Activated CD8-positive, alpha-beta memory T cell treated with anti-CD3 and anti-CD28 coated beads for 1 hour (primary cell): Measurements from ENCODE around the gene ESAM.

Experiments
- DNase-seq, 2 donors: peaks; one replicate each; pipeline ENCODE4 v3.0.0-alpha.2; 2020; ENCODE audit warnings: low read depth in 1 of 2; ENCODE audit errors: extremely low read depth in 1 of 2

The ESAM gene

GRCh38 chr11:124762105-124762623 lies at the start of gene ESAM:
ESAM (minus strand) TSS chr11:124762290; CDS start chr11:124762154, 136 bp downstream.
- DNase-seq, result peak in 1 of 2 donors; percentile 62

GRCh38 chr11:124811399-124812125 lies 49.5 kb upstream of the ESAM start:
- no peak for DNase-seq

- no peak for DNase-seq
These were observed 45.7 kb upstream of the ESAM start for GRCh38 chr11:124807660-124808270.

GRCh38 chr11:124807201-124807600 lies 45.1 kb upstream of the ESAM start:
- DNase-seq, result no peak

GRCh38 chr11:124804884-124805283 lies 42.8 kb upstream of the ESAM start:
- no peak for DNase-seq

- DNase-seq, result no peak
These were observed 39.7 kb upstream of the ESAM start for GRCh38 chr11:124801636-124802312.

- DNase-seq, result no peak
These were observed 38.9 kb upstream of the ESAM start for GRCh38 chr11:124801014-124801413.

- DNase-seq, result peak; percentile 16 to 73
These were observed 38.3 kb upstream of the ESAM start, which contains the start of gene MSANTD2 for GRCh38 chr11:124800226-124800929. MSANTD2 (minus strand) TSS chr11:124800406; CDS start chr11:124800380, 26 bp downstream.

- peak in 1 of 2 donors; percentile 20 for DNase-seq
These were observed 37.5 kb upstream of the ESAM start for GRCh38 chr11:124799348-124800225.

GRCh38 chr11:124798991-124799347 lies 36.9 kb upstream of the ESAM start:
- no peak for DNase-seq

- DNase-seq, result no peak
These were observed 34.2 kb upstream of the ESAM start for GRCh38 chr11:124796312-124796711.

- no peak for DNase-seq
These were observed 31.6 kb upstream of the ESAM start for GRCh38 chr11:124793466-124794278.

- DNase-seq, result no peak
These were observed 29.7 kb upstream of the ESAM start for GRCh38 chr11:124791626-124792341.

GRCh38 chr11:124788521-124788920 lies 26.4 kb upstream of the ESAM start:
- no peak for DNase-seq

GRCh38 chr11:124784051-124784450 lies 22.0 kb upstream of the ESAM start:
- no peak for DNase-seq

- DNase-seq, result no peak
These were observed 20.9 kb upstream of the ESAM start for GRCh38 chr11:124783002-124783401.

GRCh38 chr11:124779568-124779967 lies 17.5 kb upstream of the ESAM start:
- DNase-seq, result no peak

- DNase-seq, result no peak
These were observed 16.2 kb upstream of the ESAM start for GRCh38 chr11:124778281-124778680.
